Loucy (cell line): ENCODE results near the gene MALRD1.

Experiments
- H2AFZ ChIP-seq: fragments of 200-600 bp; sonication (generic); 2 replicates; pipeline ENCODE4 v1.6.0; 2016; ENCODE audit warnings: antibody characterized with exemption, mild to moderate bottlenecking, low read length, moderate library complexity
- H3F3A ChIP-seq: fragments of 200-600 bp; 2 replicates; pipeline ENCODE4 v1.6.0; 2016; ENCODE audit warnings: antibody characterized with exemption, low read depth, mild to moderate bottlenecking
- H3K27me3 ChIP-seq: fragments of 200-600 bp; sonication (generic); 2 replicates; pipeline ENCODE4 v1.6.1; 2014; ENCODE audit warnings: low read length, mild to moderate bottlenecking; ENCODE audit not compliant: insufficient read depth, poor library complexity, severe bottlenecking
- H3K36me3 ChIP-seq: fragments of 200-600 bp; sonication (generic); 2 replicates; pipeline ENCODE4 v1.6.1; 2016; ENCODE audit warnings: low read length; ENCODE audit not compliant: insufficient read depth
- H3K4me1 ChIP-seq: fragments of 200-600 bp; sonication (generic); 2 replicates; pipeline ENCODE4 v1.5.1; 2014; ENCODE audit warnings: low read length, mild to moderate bottlenecking; ENCODE audit not compliant: insufficient read depth, poor library complexity, severe bottlenecking
- H3K4me2 ChIP-seq: fragments of 200-600 bp; sonication (generic); 2 replicates; pipeline ENCODE4 v1.6.0; 2014; ENCODE audit warnings: antibody characterized with exemption, low read length, low read depth, mild to moderate bottlenecking; ENCODE audit not compliant: poor library complexity, severe bottlenecking
- H3K4me3 ChIP-seq: fragments of 200-600 bp; sonication (generic); 2 replicates; pipeline ENCODE4 v1.5.1; 2014; ENCODE audit warnings: low read length, mild to moderate bottlenecking, mixed read lengths; ENCODE audit not compliant: poor library complexity, severe bottlenecking
- H3K79me2 ChIP-seq: fragments of 200-600 bp; sonication (generic); 2 replicates; pipeline ENCODE4 v1.6.1; 2014; ENCODE audit warnings: low read length; ENCODE audit not compliant: insufficient read depth
- H3K9ac ChIP-seq: fragments of 200-600 bp; sonication (generic); 2 replicates; pipeline ENCODE4 v1.6.0; 2014; ENCODE audit warnings: mild to moderate bottlenecking, low read depth, low read length, moderate library complexity; ENCODE audit not compliant: poor library complexity, severe bottlenecking
- H3K9me2 ChIP-seq: fragments of 200-600 bp; sonication (generic); replicated peaks from 2 replicates; pipeline ENCODE4 v1.6.1; 2016; ENCODE audit warnings: low read depth, low read length, mixed read lengths
- H3K9me3 ChIP-seq: fragments of 200-600 bp; sonication (generic); 2 replicates; pipeline ENCODE4 v1.6.1; 2014; ENCODE audit warnings: mild to moderate bottlenecking, antibody characterized with exemption, low read length, low read depth; ENCODE audit not compliant: insufficient read depth
- H4K20me1 ChIP-seq: fragments of 200-600 bp; sonication (generic); 2 replicates; pipeline ENCODE4 v1.6.0; 2014; ENCODE audit warnings: antibody characterized with exemption, low read length, mild to moderate bottlenecking; ENCODE audit not compliant: insufficient read depth, poor library complexity, severe bottlenecking
- CTCF ChIP-seq: fragments of 200-600 bp; sonication (generic); conservative IDR thresholded peaks from 2 replicates; pipeline ENCODE4 v1.5.1; 2014; ENCODE audit warnings: mild to moderate bottlenecking, antibody characterized with exemption, low read length
- EZH2phosphoT487 ChIP-seq: fragments of 200-600 bp; IDR thresholded peaks from 2 replicates; pipeline ENCODE4 v1.6.1; 2018; ENCODE audit warnings: antibody characterized with exemption, mild to moderate bottlenecking, moderate library complexity, borderline replicate concordance

Gene MALRD1

GRCh38 chr10:19563388-19564141, 515.0 kb downstream of the MALRD1 start:
- TF ChIP-seq EZH2phosphoT487 (no peak), CTCF (no peak)
- Histone ChIP-seq H3K9me2 (no peaks in the 10 kb centered on the region), H3K4me1 (no peaks in the 10 kb centered on the region), H3K4me3 (no peak overlapping the region), H4K20me1 (no peaks in the 10 kb centered on the region), H3F3A (no peaks in the 10 kb centered on the region), H2AFZ (no peak overlapping the region), H3K9me3 (no peaks in the 10 kb centered on the region), H3K9ac (no peak overlapping the region), H3K4me2 (no peak overlapping the region), H3K27me3 (no peaks in the 10 kb centered on the region), H3K79me2 (no peaks in the 10 kb centered on the region), H3K36me3 (no peaks in the 10 kb centered on the region)

- no peak overlapping the region for H3K4me3 ChIP-seq
- no peaks in the 10 kb centered on the region for H3K4me1 ChIP-seq
- TF ChIP-seq EZH2phosphoT487 (no peak), CTCF (no peak)
- H3K36me3 ChIP-seq = no peaks in the 10 kb centered on the region
- H3K27me3 ChIP-seq = no peaks in the 10 kb centered on the region
- H3F3A ChIP-seq = no peaks in the 10 kb centered on the region
- H3K9me2 ChIP-seq = no peaks in the 10 kb centered on the region
- no peak overlapping the region for H3K4me2 ChIP-seq
- H3K9me3 ChIP-seq = no peaks in the 10 kb centered on the region; the same call in 1 of the 2 replicates
- H3K9ac ChIP-seq = no peak overlapping the region
- H4K20me1 ChIP-seq = no peaks in the 10 kb centered on the region
- no peaks in the 10 kb centered on the region for H3K79me2 ChIP-seq
- no peak overlapping the region for H2AFZ ChIP-seq
These were observed 521.5 kb downstream of the MALRD1 start for GRCh38 chr10:19570120-19570519.

- TF ChIP-seq CTCF (no peak), EZH2phosphoT487 (no peak)
- no peak overlapping the region for H3K4me2 ChIP-seq
- H3K9me2 ChIP-seq = no peaks in the 10 kb centered on the region
- no peaks in the 10 kb centered on the region for H4K20me1 ChIP-seq
- H3K9ac ChIP-seq = no peak overlapping the region
- H3K4me3 ChIP-seq = no peak overlapping the region
- no peaks in the 10 kb centered on the region; the same call in 1 of the 2 replicates for H3K9me3 ChIP-seq
- H3K36me3 ChIP-seq = no peaks in the 10 kb centered on the region
- no peaks in the 10 kb centered on the region for H3F3A ChIP-seq
- H2AFZ ChIP-seq = no peak overlapping the region
- no peaks in the 10 kb centered on the region for H3K79me2 ChIP-seq
- H3K4me1 ChIP-seq = no peaks in the 10 kb centered on the region
- H3K27me3 ChIP-seq = no peaks in the 10 kb centered on the region
These were observed 522.4 kb downstream of the MALRD1 start for GRCh38 chr10:19570991-19571390.
